Endothelial cell of umbilical vein (primary cell): ENCODE measurements around the gene CCDC146. TPM values are rescaled to one million over a fixed set of nuclear protein-coding genes. Genes with fewer than 3 reads are reported as not detected.

Experiments used
- BruUV-seq: library from RNA; stranded (reverse); fragments of 400-500 nt; replicated peaks from 2 replicates; lab custom pipeline; 2021; lab: Mats Ljungman, UMichigan
- CTCF ChIA-PET: fragments of 300-600, 350-600 bp; sonication (Branson Sonifier 250); formaldehyde crosslinking; loops from one replicate; lab custom pipeline; 2021; ENCODE audit warnings: antibody characterized with exemption, inconsistent platforms; lab: Charles Lee
- POLR2A ChIA-PET: fragments of 300-600, 350-600 bp; sonication (Branson Sonifier 250); formaldehyde crosslinking; loops from one replicate; lab custom pipeline; 2021; ENCODE audit warnings: antibody characterized with exemption, inconsistent platforms; lab: Charles Lee
- DNase-seq: peaks from one replicate; pipeline ENCODE4 v3.0.0-alpha.2; 2011; ENCODE audit warnings: low read depth, low spot score
- FAIRE-seq: peaks from 2 replicates; lab custom pipeline; 2011; peaks lifted over from hg19 to GRCh38; lab: Jason Lieb, UNC
- H2AFZ ChIP-seq: 2 replicates; pipeline ENCODE4 v1.6.0; 2012; ENCODE audit warnings: low read depth, low read length, control low read depth, inconsistent platforms
- H3K27ac ChIP-seq: 2 replicates; pipeline ENCODE4 v1.5.1; 2011; ENCODE audit warnings: low read depth, mild to moderate bottlenecking, control low read depth, low read length, moderate library complexity; ENCODE audit not compliant: insufficient read depth
- H3K27me3 ChIP-seq, 2 experiments: 2 replicates each; pipeline versions ENCODE4 v1.6.0 to v1.6.1; 2011; ENCODE audit warnings: low read length in 2 of 2, mixed read lengths in 1 of 2; ENCODE audit not compliant: control insufficient read depth in 2 of 2, insufficient read depth in 2 of 2
- H3K36me3 ChIP-seq, 2 experiments: 2 replicates in 1 of 2; 3 replicates in 1 of 2; pipeline ENCODE4 v1.5.1; 2011; ENCODE audit warnings: low read length in 2 of 2, mild to moderate bottlenecking in 1 of 2, moderate library complexity in 1 of 2; ENCODE audit not compliant: control insufficient read depth in 2 of 2, insufficient read depth in 2 of 2; ENCODE audit errors: extremely low read depth in 1 of 2
- H3K4me1 ChIP-seq: 3 replicates; pipeline ENCODE4 v1.5.1; 2011; ENCODE audit warnings: mild to moderate bottlenecking, low read length; ENCODE audit not compliant: control insufficient read depth, insufficient read depth; ENCODE audit errors: extremely low read depth
- H3K4me2 ChIP-seq: 2 replicates; pipeline ENCODE4 v1.6.1; 2011; ENCODE audit warnings: low read length, control low read depth, mixed read lengths; ENCODE audit not compliant: insufficient read depth
- H3K4me3 ChIP-seq, 3 experiments: fragments of 200-600 bp in 1 of 3; sonication (generic), shearing (Covaris generic) in 1 of 3; replicated peaks in 1 of 3; 2 replicates each; pipeline ENCODE4 v1.5.1; 2011 to 2016; ENCODE audit warnings: control low read depth in 3 of 3, low read length in 3 of 3, mild to moderate bottlenecking in 2 of 3, inconsistent platforms in 1 of 3, low read depth in 1 of 3, moderate library complexity in 1 of 3; ENCODE audit not compliant: insufficient read depth in 1 of 3
- H3K79me2 ChIP-seq: 2 replicates; pipeline ENCODE4 v1.6.0; 2012; ENCODE audit warnings: low read length, inconsistent platforms; ENCODE audit not compliant: control insufficient read depth, insufficient read depth
- H3K9ac ChIP-seq: replicated peaks from 2 replicates; pipeline ENCODE3; 2011; ENCODE audit warnings: low read length, control low read depth; ENCODE audit not compliant: insufficient read depth; ENCODE audit errors: extremely low read depth
- H3K9me1 ChIP-seq: replicated peaks from 3 replicates; pipeline ENCODE4 v1.6.0; 2011; ENCODE audit warnings: mild to moderate bottlenecking, low read length; ENCODE audit not compliant: control insufficient read depth, insufficient read depth; ENCODE audit errors: extremely low read depth
- H3K9me3 ChIP-seq: replicated peaks from 2 replicates; pipeline ENCODE4 v1.5.1; 2012; ENCODE audit warnings: low read length, inconsistent platforms; ENCODE audit not compliant: control insufficient read depth, insufficient read depth
- H4K20me1 ChIP-seq: replicated peaks from 2 replicates; pipeline ENCODE3; 2011; ENCODE audit warnings: mild to moderate bottlenecking, low read length; ENCODE audit not compliant: control insufficient read depth, insufficient read depth; ENCODE audit errors: extremely low read depth
- CTCF ChIP-seq, 2 donors: IDR thresholded peaks; 1 replicate in 1 of 2; 2 replicates in 1 of 2; pipeline ENCODE4 v1.5.1; 2011; ENCODE audit warnings: low read length in 2 of 2, mild to moderate bottlenecking in 2 of 2, moderate library complexity in 2 of 2, control low read depth in 1 of 2, inconsistent platforms in 1 of 2, low read depth in 1 of 2; ENCODE audit not compliant: insufficient read depth in 1 of 2; ENCODE audit errors: extremely low read depth in 1 of 2
- EZH2 ChIP-seq: IDR thresholded peaks from 2 replicates; pipeline ENCODE4 v1.6.1; 2012; ENCODE audit warnings: borderline replicate concordance, low read depth, mild to moderate bottlenecking, moderate library complexity, low read length, inconsistent platforms; ENCODE audit not compliant: severe bottlenecking
- FOS ChIP-seq: IDR thresholded peaks from 2 replicates; pipeline ENCODE4 v1.6.1; 2011; ENCODE audit warnings: mild to moderate bottlenecking, low read length, moderate library complexity, borderline replicate concordance; ENCODE audit not compliant: insufficient read depth
- GATA2 ChIP-seq: IDR thresholded peaks from 2 replicates; pipeline ENCODE4 v1.7.0; 2011; ENCODE audit warnings: low read depth, mild to moderate bottlenecking, moderate library complexity, mixed read lengths, low read length; ENCODE audit not compliant: insufficient read length, insufficient read depth
- JUN ChIP-seq: IDR thresholded peaks from 2 replicates; pipeline ENCODE4 v1.6.1; 2011; ENCODE audit warnings: borderline replicate concordance, low read depth; ENCODE audit not compliant: insufficient read length, insufficient read depth
- MAX ChIP-seq: IDR thresholded peaks from 2 replicates; pipeline ENCODE4 v1.6.1; 2011; ENCODE audit not compliant: insufficient read depth, insufficient read length
- MYC ChIP-seq: IDR thresholded peaks from one replicate; pipeline ENCODE4 v1.6.1; 2011; ENCODE audit warnings: mild to moderate bottlenecking, low read depth, low read length
- POLR2A ChIP-seq: IDR thresholded peaks from 2 replicates; pipeline ENCODE4 v1.6.1; 2012; ENCODE audit warnings: low read depth, mild to moderate bottlenecking, control low read depth, low read length
- POLR2AphosphoS5 ChIP-seq: IDR thresholded peaks from 2 replicates; pipeline ENCODE4 v1.6.1; 2012; ENCODE audit warnings: low read depth, mild to moderate bottlenecking, control low read depth, low read length, moderate library complexity; ENCODE audit not compliant: insufficient read depth
- dilution Hi-C: fragments of 300-500 bp; cut with MboI; formaldehyde crosslinking; loops from one replicate; pipeline ENCODE4 v1.15.0; 2019; ENCODE audit warnings: low sequenced_read_pairs; ENCODE audit not compliant: extremely low pct_ligation_motif_present
- intact Hi-C: fragments of 100-400 bp; cut with micrococcal nuclease; formaldehyde crosslinking; loops from one replicate; pipeline ENCODE4 v1.10.0; 2022
- polyA plus RNA-seq, 4 experiments: library from polyadenylated mRNA; depleted of rRNA in 3 of 4; stranded (reverse) in 3 of 4; unstranded in 1 of 4; fragments of >200 nt; gene quantifications; 2 replicates each; pipeline versions ENCODE4 v1.2.1 to v1.2.3, GENCODE V29; 2011 to 2012; ENCODE audit warnings: missing spikeins in 1 of 4
- total RNA-seq: library from RNA; stranded (reverse); gene quantifications from 2 replicates; pipeline ENCODE4 v1.2.3, GENCODE V29; 2021

Gene CCDC146
- total and polyA plus RNA-seq, 2 donors (not counting 3 experiments of a cell fraction or from before 2014, with no cell fraction given), result 0.65 to 2.2 TPM

GRCh38 chr7:77290425-77290824 lies 168.0 kb downstream of the CCDC146 start:
- ChIA-PET CTCF (interaction anchor here (1.5 kb wide), 1 partner anchor 16 kb away, joined by 5 read pairs; no protein-coding TSS in a partner anchor), POLR2A (no interaction called here)
- Histone ChIP-seq H3K79me2 (no peaks in the 10 kb centered on the region), H4K20me1 (no peaks in the 10 kb centered on the region), H3K36me3 (no peaks in the 10 kb centered on the region), H2AFZ (no peak overlapping the region), H3K27ac (no peak overlapping the region), H3K4me2 (no peak overlapping the region), H3K9me1 (no peaks in the 10 kb centered on the region), H3K4me3 (no peak overlapping the region), H3K9ac (no peak overlapping the region), H3K9me3 (no peaks in the 10 kb centered on the region), H3K4me1 (peaks cover 12% of the 10 kb centered on the region), H3K27me3 (no peaks in the 10 kb centered on the region)
- BruUV-seq, result no TSS peak
- intact Hi-C loops, result no loop called here
- DNase-seq (no peak), FAIRE-seq (no peak)
- dilution Hi-C loops, result no loop called here
- TF ChIP-seq POLR2A, result no peak
- no peak for TF ChIP-seq MYC
- TF ChIP-seq MAX, result no peak
- no peak for TF ChIP-seq JUN
- TF ChIP-seq FOS, result no peak
- TF ChIP-seq EZH2, result no peak
- no peak for TF ChIP-seq POLR2AphosphoS5
- TF ChIP-seq CTCF (IDR thresholded peaks at IDR 0.05; ENCODE audit: extremely low read depth in 1 of 2, insufficient read depth in 1 of 2, low read depth in 1 of 2, low read length in 2 of 2), result no peak
- no peak for TF ChIP-seq GATA2
